Anterior cingulate cortex (tissue), 58 donors: ENCODE data around the gene C16orf92.

Source experiments
- DNase-seq, 58 donors: peaks; one replicate each; lab custom pipeline; 2025; lab: John Stamatoyannopoulos, UW

C16orf92 gene

DNA sequence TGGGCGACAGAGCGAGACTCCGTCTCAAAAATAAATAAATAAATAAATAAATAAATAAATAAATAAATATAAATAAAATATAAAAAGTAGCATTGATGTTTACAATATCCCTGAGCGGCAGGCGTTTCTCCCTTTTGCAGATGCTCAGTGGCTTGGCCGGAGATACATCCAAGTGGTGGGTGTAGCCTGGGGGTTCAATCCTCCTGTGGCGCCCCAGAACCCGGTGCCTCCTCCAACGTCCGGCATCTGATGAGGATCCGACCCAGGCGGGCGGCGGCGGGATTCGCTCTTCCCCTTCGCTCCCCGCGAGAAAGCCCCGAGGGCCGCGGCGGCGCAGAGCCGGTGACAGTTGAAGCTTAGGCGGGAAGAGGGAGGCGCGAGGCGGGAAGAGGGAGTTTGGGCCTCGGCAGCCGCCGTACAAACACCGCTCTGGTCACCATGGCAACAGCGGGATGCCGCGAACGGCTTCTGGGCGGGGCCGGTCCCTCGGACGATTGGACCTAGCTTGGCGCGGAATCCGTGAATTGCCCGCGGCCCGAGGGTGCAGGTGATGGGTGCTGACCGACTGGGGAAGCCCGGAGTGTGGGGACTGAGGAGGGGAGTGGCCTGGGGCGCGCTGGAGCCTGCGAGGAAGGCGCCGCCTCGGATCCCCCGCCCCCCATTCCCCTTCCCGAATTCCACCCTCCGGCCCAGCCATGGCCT lies 29.8 kb downstream of the C16orf92 start:
- DNase-seq, result peak; percentile 27 to 97 (median 80)

DNA sequence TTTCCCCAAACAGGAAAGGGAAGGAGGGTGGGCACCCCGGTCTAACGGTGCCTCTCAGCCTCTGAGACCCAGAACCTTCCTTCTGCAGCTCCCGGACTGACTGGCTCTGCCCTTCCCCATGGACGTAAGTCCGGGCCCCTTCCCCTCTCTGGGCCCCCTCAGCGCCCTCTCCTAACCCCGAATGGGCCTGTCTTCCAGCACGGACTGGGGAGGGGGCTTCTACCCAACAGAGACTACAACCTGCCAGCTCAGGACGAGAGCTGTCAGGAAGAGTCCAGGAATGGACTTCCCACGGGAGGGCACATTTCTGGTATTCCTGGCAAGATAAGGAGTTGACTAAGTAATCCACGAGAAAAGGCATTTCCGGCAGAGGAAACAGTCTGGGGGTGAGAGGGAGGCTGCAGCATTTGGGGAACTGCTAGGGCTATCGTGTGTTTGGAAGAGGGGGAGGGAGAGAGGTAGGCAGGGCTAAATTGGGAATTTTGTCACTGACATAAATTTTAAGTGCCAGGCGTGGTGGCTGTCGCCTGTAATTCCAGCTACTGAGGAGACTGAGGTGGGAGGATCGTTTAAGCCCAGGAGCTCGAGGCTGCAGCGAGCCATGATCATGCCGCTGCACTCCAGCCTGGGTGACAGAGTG lies 30.5 kb downstream of the C16orf92 start:
- DNase-seq, result peak in 4 of 58 donors; percentile 11 to 43 (median 23)

- DNase-seq, result no peak
Measured at GRCh38 chr16:30054451-30054850, 31.5 kb downstream of the C16orf92 start.

DNA sequence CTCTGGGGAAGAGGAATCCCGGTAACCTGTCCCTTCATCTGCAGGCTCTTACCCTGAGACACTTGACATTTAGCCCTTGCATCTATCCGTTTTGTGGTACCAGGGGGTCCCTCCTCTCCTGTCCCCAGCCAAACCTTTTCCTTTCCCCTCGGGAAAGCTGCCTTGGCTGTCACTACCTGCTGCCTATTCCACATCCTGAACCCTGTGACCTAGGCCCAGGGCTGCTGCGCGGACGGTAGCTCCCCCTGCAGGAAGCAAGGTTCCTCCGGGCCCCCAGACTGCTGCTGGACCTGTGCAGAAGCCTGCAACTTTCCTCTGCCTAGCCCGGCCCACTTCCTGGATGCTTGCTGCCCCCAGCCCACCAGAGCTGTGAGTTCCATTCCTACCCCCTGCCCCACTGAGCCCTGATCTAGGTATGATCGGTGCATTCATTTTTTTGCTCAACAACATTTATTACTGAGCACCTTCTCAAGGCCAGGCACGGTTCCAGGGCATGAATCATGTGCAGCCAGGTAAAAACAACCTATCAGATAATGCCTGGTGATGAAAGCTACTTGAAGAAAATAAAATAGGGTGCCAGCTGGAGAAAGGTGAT lies 32.1 kb downstream of the C16orf92 start:
- peak in 2 of 58 donors; percentile 12 to 19 for DNase-seq

DNA sequence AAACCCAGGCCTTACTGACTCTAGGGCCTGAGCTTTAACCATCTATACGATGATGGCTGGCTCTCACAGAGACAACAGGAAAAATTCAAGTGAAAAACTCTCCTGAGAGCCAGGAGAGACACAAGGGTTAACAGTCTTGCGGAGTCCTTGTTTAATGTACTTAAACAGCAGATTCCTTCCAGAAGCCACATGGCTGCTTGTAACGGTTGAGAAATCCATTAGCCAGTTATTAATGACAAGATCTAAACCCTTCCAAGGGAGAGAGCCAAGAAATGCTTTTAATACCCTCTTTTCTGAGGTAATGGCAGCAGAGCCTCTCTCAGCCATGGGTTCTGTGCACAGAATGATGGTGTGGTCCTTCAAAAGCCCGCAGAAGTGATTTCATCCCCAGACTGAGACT lies 37.3 kb downstream of the C16orf92 start:
- no peak for DNase-seq

DNA sequence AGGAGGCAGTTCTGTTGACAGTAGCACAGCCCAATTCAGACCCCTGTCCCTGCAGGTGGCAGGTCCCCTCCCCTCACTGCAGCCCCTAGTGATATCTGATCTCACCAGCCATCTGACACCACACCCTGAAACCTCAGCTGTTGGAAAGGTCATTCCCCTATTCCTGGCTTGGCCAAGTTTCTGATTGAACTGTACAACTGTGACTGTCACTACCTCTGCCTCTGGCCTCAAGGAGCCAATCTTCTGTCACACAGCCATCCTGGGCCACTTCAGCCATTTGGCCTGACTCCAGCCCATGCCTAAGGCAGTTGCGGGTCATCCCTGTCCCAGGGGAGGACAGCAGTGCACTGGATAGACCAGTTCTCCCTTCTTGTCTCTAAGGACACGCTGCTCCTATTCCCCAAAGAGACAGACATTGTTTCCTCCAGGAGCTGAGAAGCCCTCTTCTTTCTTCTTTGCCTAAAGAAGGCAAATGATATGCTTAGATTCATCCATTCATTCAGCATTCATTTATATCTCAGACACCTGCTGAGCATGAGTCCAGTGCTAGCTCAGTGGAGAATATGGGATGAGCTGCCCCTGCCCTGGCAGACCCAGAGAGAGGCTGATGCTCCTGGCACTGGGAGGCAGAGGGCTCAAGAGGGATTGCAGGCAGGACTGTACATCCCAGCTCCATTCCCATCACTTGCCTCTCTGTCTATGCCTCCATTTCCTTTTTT lies 38.0 kb downstream of the C16orf92 start:
- DNase-seq, result no peak

- peak in 2 of 58 donors; percentile 46 to 62 for DNase-seq
Measured at GRCh38 chr16:30063278-30063892, 40.4 kb downstream of the C16orf92 start.

DNA sequence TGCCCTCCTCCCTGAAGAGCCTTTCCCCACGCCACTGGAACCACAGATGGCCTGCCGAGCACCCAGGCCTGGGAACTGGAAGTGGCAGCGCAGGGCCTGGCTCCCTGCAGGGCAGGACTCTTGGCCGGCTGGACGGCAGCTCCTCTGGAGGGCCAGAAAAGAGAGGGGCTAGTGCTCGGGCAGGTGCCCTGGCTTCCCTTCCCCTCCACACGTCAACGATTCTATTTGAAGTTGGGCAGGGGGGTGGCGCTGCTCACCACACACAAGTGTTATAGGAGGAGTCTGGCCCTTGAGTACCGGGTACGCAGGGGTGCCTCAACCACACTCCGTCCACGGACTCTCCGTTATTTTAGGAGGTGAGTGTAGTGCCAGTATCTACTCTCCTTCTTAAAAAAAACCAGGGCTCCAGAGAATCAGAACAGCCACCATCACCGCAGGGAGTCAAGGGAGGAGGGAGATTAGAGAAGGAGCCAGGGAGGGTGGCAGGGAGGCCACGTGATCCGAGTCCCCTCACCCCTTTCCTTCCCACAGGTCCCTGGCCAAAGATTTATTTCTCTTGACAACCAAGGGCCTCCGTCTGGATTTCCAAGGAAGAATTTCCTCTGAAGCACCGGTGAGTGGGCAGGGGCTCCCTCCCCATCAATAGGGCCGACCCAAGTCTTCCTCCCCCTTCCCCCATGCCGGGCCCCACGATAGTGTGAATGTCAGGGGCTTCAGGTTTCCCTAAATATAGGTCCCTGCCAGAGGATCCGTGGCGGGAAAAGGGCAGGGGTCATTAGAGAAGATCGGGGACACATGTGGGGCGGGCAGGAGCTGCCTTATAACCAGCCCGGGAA lies 41.1 kb downstream of the C16orf92 start:
- peak in 57 of 58 donors; percentile 18 to 91 (median 75) for DNase-seq

DNA sequence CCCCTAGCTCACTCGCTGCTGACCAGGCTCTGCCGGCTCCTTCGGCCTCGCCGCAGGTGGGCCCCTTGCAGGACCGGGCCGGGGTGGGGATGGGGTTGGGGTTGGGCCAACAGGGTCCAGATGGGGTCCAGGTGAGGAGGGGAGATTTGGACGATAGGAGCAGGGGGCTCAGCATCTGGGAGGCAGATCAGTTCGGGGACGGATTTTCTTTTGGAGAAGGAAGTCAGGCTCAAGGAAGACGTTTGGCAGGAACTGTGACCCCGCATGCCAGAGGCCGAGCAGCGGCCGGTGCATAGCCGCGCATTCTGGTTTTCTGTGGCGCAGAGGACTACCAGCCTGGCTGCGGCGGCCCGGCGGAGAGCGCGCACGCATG lies 41.7 kb downstream of the C16orf92 start:
- peak in 6 of 58 donors; percentile 51 to 77 (median 70) for DNase-seq

DNA sequence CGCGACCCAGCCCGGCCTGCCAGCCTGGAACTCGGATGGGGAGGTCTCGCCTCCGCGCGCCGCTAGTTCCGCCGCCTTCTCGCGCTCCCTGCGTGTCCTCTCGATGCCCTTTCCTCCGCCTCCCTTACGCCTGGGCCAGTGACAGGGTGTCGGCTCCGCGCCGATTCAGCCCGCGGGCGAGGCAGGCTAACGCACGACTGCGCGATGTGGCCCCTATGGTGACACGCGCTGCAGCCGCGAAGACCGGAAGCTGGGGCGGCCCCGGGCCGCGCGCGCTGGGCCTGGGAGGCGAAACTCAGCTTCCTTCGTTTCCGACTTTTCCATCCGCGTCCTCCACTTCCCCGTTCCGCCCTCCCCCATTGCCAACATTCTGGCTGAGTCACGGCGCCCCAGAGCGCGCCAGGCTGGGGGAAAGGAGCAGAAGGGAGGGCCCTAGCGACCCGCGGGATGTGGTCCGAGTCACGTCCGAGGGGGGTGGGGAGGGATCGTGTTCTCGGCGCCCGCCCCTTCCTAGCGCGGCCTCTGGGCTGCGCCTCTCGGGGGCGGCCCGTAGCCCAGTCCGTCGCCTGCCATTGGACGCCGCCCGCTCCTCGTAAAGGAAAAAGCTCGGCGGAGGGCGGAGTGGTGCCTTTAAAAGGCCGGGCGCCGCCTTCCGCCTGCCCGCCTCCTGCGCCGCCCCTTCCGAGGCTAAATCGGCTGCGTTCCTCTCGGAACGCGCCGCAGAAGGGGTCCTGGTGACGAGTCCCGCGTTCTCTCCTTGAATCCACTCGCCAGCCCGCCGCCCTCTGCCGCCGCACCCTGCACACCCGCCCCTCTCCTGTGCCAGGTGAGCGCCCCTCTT lies 42.3 kb downstream of the C16orf92 start, which contains the start of gene ALDOA:
Gene ALDOA (plus strand): TSS at position 659 of the 841 bp plus-strand sequence. CDS start 1,138 bp downstream, outside the sequence.
- peak; percentile 81 to 100 (median 97) for DNase-seq

DNA sequence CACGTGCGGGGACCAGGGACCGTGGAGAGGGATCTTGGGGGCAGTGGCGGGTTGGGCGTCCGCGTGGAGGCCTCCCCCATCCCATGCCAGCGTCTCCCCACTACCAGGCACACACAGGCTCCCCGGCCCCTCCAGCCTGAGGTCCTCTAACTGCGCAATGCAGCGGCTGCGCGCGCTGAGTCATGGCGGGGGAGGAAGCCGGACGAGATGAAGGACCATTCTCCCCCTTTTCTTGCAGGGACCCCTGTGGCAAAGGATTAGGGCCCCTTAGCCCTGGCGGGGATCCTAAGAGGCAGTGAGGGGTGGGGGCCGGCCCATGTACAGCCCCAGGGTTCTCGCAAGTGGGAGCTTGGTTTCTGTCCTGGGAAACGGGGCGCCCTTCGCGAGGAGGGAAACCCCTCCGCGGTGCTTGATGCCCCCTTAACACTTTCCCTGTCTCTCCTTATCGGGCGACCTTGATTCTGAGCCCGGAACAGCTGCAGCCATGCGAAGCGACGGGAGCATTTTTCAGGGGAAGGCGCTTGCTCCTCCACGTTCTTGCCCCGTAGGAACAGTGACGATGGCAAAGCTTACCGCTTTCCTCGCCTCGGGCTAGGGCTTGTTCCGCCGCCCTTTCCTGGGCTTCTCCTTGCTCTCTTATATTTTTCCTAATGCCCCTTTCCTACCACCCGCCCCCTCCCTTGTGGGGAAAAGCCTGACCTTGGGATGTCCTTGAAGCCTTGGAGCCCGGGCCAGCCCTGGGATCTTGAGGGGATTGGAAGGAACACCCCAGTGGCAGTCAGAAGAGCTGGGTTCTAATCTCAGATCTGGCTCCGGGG lies 43.2 kb downstream of the C16orf92 start:
- DNase-seq, result peak in 11 of 58 donors; percentile 41 to 79 (median 55)

DNA sequence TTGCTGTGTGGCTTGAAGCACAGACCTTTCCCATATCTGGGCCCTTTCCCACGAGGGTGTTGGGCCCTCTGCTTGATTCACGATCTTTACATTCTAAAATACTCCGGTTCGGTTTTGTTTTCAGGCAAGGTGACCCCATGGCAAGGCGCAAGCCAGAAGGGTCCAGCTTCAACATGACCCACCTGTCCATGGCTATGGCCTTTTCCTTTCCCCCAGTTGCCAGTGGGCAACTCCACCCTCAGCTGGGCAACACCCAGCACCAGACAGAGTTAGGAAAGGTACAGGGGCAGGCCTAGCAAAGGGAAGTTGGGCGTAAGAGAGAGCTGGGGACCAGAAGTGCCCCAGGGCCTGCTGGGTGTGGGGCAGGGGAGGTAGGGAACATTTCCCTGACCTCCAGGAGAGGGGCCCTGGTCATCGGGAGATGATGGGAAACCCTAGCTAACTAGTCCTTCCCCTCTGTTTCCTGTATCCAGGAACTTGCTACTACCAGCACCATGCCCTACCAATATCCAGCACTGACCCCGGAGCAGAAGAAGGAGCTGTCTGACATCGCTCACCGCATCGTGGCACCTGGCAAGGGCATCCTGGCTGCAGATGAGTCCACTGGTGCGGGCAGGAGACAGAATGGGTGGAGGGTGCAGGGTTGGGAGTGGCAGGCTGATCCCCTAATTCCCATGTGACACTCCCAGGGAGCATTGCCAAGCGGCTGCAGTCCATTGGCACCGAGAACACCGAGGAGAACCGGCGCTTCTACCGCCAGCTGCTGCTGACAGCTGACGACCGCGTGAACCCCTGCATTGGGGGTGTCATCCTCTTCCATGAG lies 44.0 kb downstream of the C16orf92 start:
- peak in 18 of 58 donors; percentile 7 to 59 (median 26) for DNase-seq

DNA sequence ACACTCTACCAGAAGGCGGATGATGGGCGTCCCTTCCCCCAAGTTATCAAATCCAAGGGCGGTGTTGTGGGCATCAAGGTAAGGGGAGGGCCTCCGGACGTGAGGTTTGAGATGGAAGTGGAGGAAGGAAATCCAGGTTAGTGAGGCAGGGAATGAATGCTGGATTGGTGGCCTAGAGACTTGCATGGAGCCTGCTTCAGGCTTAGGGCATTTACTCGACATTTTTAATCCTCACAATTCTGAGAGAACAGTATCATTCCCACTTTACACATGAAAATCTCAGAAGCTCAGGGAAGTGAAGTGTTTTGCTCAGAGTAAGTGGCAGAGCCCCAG lies 44.6 kb downstream of the C16orf92 start:
- no peak for DNase-seq

DNA sequence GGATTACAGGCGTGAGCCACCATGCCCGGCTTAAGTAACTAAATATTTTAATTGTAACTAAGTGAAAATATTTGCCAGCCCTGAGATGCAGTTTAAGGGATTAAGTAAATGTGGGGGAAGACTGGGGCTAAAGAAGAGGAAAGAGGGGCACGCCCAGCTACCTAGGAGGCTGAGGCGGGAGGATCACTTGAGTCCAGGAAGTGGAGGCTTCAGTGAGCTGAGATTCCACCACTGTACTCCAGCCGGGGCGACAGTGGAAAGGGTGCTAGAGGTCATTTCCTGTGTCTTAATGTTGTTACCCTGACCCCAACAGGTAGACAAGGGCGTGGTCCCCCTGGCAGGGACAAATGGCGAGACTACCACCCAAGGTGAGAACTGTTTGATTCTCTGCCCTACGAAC lies 45.3 kb downstream of the C16orf92 start:
- DNase-seq, result no peak

DNA sequence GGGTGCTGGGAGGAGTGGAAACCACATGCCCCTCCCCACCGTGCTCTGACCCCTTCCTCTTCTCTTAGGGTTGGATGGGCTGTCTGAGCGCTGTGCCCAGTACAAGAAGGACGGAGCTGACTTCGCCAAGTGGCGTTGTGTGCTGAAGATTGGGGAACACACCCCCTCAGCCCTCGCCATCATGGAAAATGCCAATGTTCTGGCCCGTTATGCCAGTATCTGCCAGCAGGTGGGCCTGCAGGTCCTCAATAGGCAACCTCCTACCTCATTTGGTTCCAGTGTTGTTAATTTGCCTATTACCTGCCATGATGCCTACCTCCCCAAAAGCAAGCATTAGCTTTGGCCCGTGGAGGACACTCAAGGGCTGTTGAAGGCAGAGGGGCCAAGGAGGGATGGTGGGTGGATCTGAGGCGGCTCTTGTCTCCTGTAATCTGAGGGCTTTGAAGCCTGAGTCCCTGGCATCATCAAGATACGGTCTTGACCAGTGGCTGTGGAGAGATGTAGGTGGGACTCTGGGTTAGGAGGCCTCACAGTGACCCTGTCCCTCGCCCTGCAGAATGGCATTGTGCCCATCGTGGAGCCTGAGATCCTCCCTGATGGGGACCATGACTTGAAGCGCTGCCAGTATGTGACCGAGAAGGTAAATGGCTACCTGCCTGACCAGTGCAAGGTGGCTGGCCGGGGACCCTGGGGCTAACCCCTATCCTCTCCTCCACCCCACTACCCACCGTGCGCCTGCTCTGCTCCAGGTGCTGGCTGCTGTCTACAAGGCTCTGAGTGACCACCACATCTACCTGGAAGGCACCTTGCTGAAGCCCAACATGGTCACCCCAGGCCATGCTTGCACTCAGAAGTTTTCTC lies 46.0 kb downstream of the C16orf92 start:
- DNase-seq, result peak in 3 of 58 donors; percentile 15 to 30 (median 22)
